Breast epithelium (tissue), 4 donors: Measurements from ENCODE around the gene LCE5A. TPM values are rescaled to one million over a fixed set of nuclear protein-coding genes. Genes with fewer than 3 reads are reported as not detected.

ENCODE experiments used
- DNase-seq, 2 donors: peaks; one replicate each; pipeline ENCODE4 v3.0.0-alpha.2; 2019; ENCODE audit warnings: low spot score in 2 of 2
- H3K27ac ChIP-seq, 2 donors: fragments of 200-600 bp; sonication (generic) in 1 of 2; one replicate each; pipeline ENCODE4 v1.5.1; 2016 to 2019; ENCODE audit warnings: mild to moderate bottlenecking in 1 of 2
- H3K27me3 ChIP-seq, 2 donors: fragments of 200-600 bp; sonication (generic) in 1 of 2; one replicate each; pipeline versions ENCODE4 v1.5.1 to v1.6.0; 2017 to 2019; ENCODE audit warnings: control low read depth in 1 of 2, mild to moderate bottlenecking in 1 of 2
- H3K36me3 ChIP-seq: fragments of 200-600 bp; one replicate; pipeline ENCODE4 v1.5.1; 2019
- H3K4me1 ChIP-seq, 2 donors: fragments of 200-600 bp; sonication (generic); one replicate each; pipeline ENCODE4 v1.5.1; 2016 to 2019; ENCODE audit warnings: control low read depth in 1 of 2
- H3K4me3 ChIP-seq, 3 donors: fragments of 200-600 bp; sonication (generic); 1 replicate in 2 of 3; 2 replicates in 1 of 3; pipeline ENCODE4 v1.5.1; 2016 to 2019; ENCODE audit warnings: mild to moderate bottlenecking in 3 of 3, moderate library complexity in 2 of 3
- H3K9me3 ChIP-seq, 2 donors: fragments of 200-600 bp; sonication (generic) in 1 of 2; one replicate each; pipeline ENCODE4 v1.5.1; 2016 to 2019; ENCODE audit warnings: control low read depth in 1 of 2
- CTCF ChIP-seq, 3 donors: fragments of 450-650 bp; IDR thresholded peaks; one replicate each; pipeline ENCODE4 v1.5.1; 2016 to 2017; ENCODE audit warnings: antibody characterized with exemption in 3 of 3, mild to moderate bottlenecking in 3 of 3, moderate library complexity in 3 of 3
- POLR2A ChIP-seq: fragments of 450-650 bp; IDR thresholded peaks from one replicate; pipeline ENCODE4 v1.6.1; 2016; ENCODE audit warnings: antibody characterized with exemption, mild to moderate bottlenecking, moderate library complexity
- POLR2AphosphoS5 ChIP-seq, 3 donors: sonication (generic); formaldehyde crosslinking; IDR thresholded peaks; one replicate each; pipeline ENCODE4 v1.6.1; 2017; ENCODE audit warnings: antibody characterized with exemption in 3 of 3
- intact Hi-C: fragments of 100-400 bp; cut with DNase I; formaldehyde crosslinking; loops from one replicate; pipeline ENCODE4 v1.15.1; 2023; ENCODE audit warnings: low total_unique reads
- total RNA-seq, 3 donors: library from RNA; depleted of rRNA; stranded (reverse); fragments of >200 nt; gene quantifications; one replicate each; pipeline ENCODE4 v1.1.0, GENCODE V29; 2016

LCE5A gene
- total RNA-seq, 3 donors from 2014 or later, result not detected

DNA sequence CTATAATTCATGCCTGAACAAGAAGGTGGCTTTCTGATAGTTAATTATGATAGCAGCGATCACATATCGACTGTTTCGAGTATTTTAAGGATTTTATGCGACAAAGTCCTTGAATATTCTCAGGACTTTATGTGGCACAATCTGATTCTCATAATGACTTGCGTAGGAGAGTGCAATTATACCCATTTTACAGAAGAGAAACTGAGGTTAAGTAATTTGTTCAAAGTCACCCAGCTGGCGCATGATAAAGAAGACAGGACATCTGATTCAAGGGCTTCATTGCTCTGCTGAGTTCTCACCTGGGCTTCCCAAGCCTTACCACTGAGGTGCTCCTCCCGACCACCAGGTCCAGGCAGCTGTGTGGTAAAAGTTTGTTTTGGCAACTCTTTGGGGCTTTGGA is 5.5 kb downstream of the LCE5A start:
- DNase-seq, result no peak
- no peak overlapping the region for H3K4me3 ChIP-seq
- no peaks in the 10 kb centered on the region for H3K36me3 ChIP-seq
- intact Hi-C loops, result no loop called here
- no peak overlapping the region for H3K27ac ChIP-seq
- peaks cover 4 to 31% of the 10 kb centered on the region in 2 donors for H3K27me3 ChIP-seq
- H3K4me1 ChIP-seq, result no peaks in the 10 kb centered on the region
- H3K9me3 ChIP-seq, result no peaks in the 10 kb centered on the region
- no peak for TF ChIP-seq POLR2AphosphoS5 (IDR thresholded peaks at IDR 0.05)
- no peak for TF ChIP-seq CTCF (IDR thresholded peaks at IDR 0.05)
- no peak for TF ChIP-seq POLR2A

- H3K27ac ChIP-seq, result no peak overlapping the region
- TF ChIP-seq POLR2A, result no peak
- no peak overlapping the region for H3K4me3 ChIP-seq
- no peaks in the 10 kb centered on the region for H3K9me3 ChIP-seq
- H3K4me1 ChIP-seq, result no peaks in the 10 kb centered on the region
- H3K36me3 ChIP-seq, result no peaks in the 10 kb centered on the region
- no peak for DNase-seq
- H3K27me3 ChIP-seq, result peaks cover 4 to 30% of the 10 kb centered on the region in 2 donors
- intact Hi-C loops, result no loop called here
Measured at GRCh38 chr1:152517237-152517811, 6.7 kb downstream of the LCE5A start.

DNA sequence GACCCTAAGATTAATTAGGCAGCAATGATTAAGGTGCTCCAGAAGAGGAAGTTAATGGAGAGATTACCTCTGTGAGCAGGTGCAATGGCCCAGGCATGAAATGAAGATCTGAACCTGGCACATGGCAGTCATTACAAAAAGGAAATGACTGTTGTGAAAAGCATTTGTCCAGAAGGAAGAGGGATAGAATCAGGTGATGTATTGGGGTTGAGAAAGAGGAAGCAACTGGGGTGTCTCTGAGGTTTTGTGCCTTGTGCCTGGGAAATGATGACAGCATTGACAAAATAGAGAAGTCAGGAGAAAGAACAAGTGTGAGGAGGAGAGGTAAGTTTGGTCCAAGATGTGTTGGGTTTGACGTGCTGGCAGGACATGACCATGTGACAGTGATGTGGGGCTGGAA is 9.2 kb downstream of the LCE5A start:
- TF ChIP-seq POLR2AphosphoS5 (IDR thresholded peaks at IDR 0.05), result no peak
- no peak for TF ChIP-seq POLR2A
- TF ChIP-seq CTCF (IDR thresholded peaks at IDR 0.05), result no peak
- peaks cover 0 to 10% of the 10 kb centered on the region in 2 donors for H3K9me3 ChIP-seq
- DNase-seq, result no peak
- peaks cover 4 to 13% of the 10 kb centered on the region in 2 donors for H3K27me3 ChIP-seq
- H3K4me1 ChIP-seq, result no peaks in the 10 kb centered on the region
- no peak overlapping the region for H3K27ac ChIP-seq
- no peaks in the 10 kb centered on the region for H3K36me3 ChIP-seq
- H3K4me3 ChIP-seq, result no peak overlapping the region
- intact Hi-C loops, result no loop called here

DNA sequence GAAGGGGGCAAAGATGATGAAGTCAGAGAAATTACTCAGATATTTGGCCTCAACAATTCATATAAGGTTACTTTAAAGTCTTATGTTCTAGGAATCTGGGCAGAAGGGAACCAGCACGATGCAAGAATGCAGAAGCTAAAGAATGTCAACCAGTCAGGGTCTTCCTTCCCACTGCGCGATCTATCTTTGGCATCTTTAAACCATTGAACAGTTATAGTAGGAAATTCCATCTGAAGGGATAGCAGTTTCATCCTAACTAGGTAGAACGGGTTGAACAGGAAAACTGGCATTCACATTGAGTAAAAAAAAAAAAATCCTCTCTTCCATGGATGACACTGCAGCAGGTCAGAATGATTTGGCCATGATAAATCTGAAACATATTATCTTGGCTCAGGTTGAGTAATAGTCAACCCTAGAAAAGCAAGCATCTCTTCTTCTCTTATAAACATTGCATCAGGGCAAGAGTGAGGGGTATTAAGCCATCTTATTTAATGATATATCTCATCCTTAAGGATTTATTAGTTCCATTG is 10.0 kb downstream of the LCE5A start:
- H3K4me1 ChIP-seq, result no peaks in the 10 kb centered on the region
- peaks cover 0 to 9% of the 10 kb centered on the region in 2 donors for H3K27me3 ChIP-seq
- H3K4me3 ChIP-seq, result no peak overlapping the region
- DNase-seq, result no peak
- H3K27ac ChIP-seq, result no peak overlapping the region
- intact Hi-C loops, result no loop called here
- no peaks in the 10 kb centered on the region for H3K36me3 ChIP-seq
- TF ChIP-seq POLR2A (no peak), POLR2AphosphoS5 (IDR thresholded peaks at IDR 0.05) (no peak), CTCF (IDR thresholded peaks at IDR 0.05) (no peak)
- peaks cover 0 to 10% of the 10 kb centered on the region in 2 donors for H3K9me3 ChIP-seq

- intact Hi-C loops, result no loop called here
- no peak for DNase-seq
- Histone ChIP-seq H3K36me3 (no peaks in the 10 kb centered on the region), H3K4me3 (no peak overlapping the region), H3K27me3 (peaks cover 0 to 4% of the 10 kb centered on the region in 2 donors), H3K27ac (no peak overlapping the region), H3K9me3 (peaks cover 0 to 10% of the 10 kb centered on the region in 2 donors), H3K4me1 (no peaks in the 10 kb centered on the region)
- TF ChIP-seq CTCF (IDR thresholded peaks at IDR 0.05), result no peak
Measured at GRCh38 chr1:152525080-152525641, 14.6 kb downstream of the LCE5A start.
